Liver (tissue), 9 donors: Measurements from ENCODE around the gene BTBD7. TPM values are rescaled to one million over a fixed set of nuclear protein-coding genes. Genes with fewer than 3 reads are reported as not detected.

ENCODE experiments used
- DNase-seq: peaks from one replicate; pipeline ENCODE4 v3.0.0-alpha.2; 2017; ENCODE audit warnings: low spot score
- H3K27ac ChIP-seq, 2 donors: one replicate each; pipeline ENCODE4 v1.7.0; 2013; ENCODE audit warnings: inconsistent platforms in 2 of 2, low read length in 2 of 2, control low read depth in 1 of 2, low read depth in 1 of 2, mild to moderate bottlenecking in 1 of 2
- H3K27me3 ChIP-seq, 4 donors: one replicate each; pipeline versions ENCODE4 v1.6.1 to v1.7.0; 2013; ENCODE audit warnings: low read length in 3 of 4, inconsistent platforms in 1 of 4, mild to moderate bottlenecking in 1 of 4, moderate library complexity in 1 of 4; ENCODE audit not compliant: control insufficient read depth in 4 of 4, insufficient read depth in 4 of 4
- H3K36me3 ChIP-seq, 4 donors: one replicate each; pipeline versions ENCODE4 v1.6.1 to v1.7.0; 2013; ENCODE audit warnings: low read length in 3 of 4, mild to moderate bottlenecking in 3 of 4, low read depth in 1 of 4, moderate library complexity in 1 of 4; ENCODE audit not compliant: control insufficient read depth in 4 of 4, insufficient read depth in 3 of 4
- H3K4me1 ChIP-seq, 4 donors: one replicate each; pipeline versions ENCODE4 v1.6.1 to v1.7.0; 2013; ENCODE audit warnings: low read length in 3 of 4, mild to moderate bottlenecking in 3 of 4, moderate library complexity in 1 of 4; ENCODE audit not compliant: control insufficient read depth in 4 of 4, insufficient read depth in 4 of 4
- H3K4me3 ChIP-seq, 3 donors: one replicate each; pipeline versions ENCODE4 v1.6.1 to v1.7.0; 2013; ENCODE audit warnings: low read length in 3 of 3, control low read depth in 1 of 3, low read depth in 1 of 3, mild to moderate bottlenecking in 1 of 3
- H3K9ac ChIP-seq, 2 donors: one replicate each; pipeline ENCODE4 v1.7.0; 2013; ENCODE audit warnings: low read length in 2 of 2, mild to moderate bottlenecking in 2 of 2, moderate library complexity in 2 of 2, control low read depth in 1 of 2, low read depth in 1 of 2
- H3K9me3 ChIP-seq, 4 donors: one replicate each; pipeline versions ENCODE4 v1.6.1 to v1.7.0; 2013; ENCODE audit warnings: low read length in 3 of 4; ENCODE audit not compliant: control insufficient read depth in 4 of 4
- EGR1 ChIP-seq, 2 donors: IDR thresholded peaks; 2 replicates each; pipeline ENCODE4 v1.6.1; 2016 to 2018; ENCODE audit warnings: antibody characterized with exemption in 2 of 2, low read depth in 2 of 2
- FOXA1 ChIP-seq: IDR thresholded peaks from 2 replicates; pipeline ENCODE4 v1.6.1; 2016; ENCODE audit warnings: antibody characterized with exemption
- FOXA2 ChIP-seq: IDR thresholded peaks from 2 replicates; pipeline ENCODE4 v1.6.1; 2016; ENCODE audit warnings: antibody characterized with exemption
- GABPA ChIP-seq, 2 donors: IDR thresholded peaks in 1 of 2; conservative IDR thresholded peaks in 1 of 2; 2 replicates each; pipeline ENCODE4 v1.6.1; 2016; ENCODE audit warnings: antibody characterized with exemption in 2 of 2, mild to moderate bottlenecking in 1 of 2, moderate library complexity in 1 of 2
- JUND ChIP-seq, 2 donors: IDR thresholded peaks; 2 replicates each; pipeline ENCODE4 v1.6.1; 2016; ENCODE audit warnings: antibody characterized with exemption in 2 of 2
- NR2F2 ChIP-seq: IDR thresholded peaks from 2 replicates; pipeline ENCODE4 v1.6.1; 2016; ENCODE audit warnings: antibody characterized with exemption
- RAD21 ChIP-seq, 2 donors: IDR thresholded peaks; 2 replicates each; pipeline ENCODE4 v1.6.1; 2016; ENCODE audit warnings: antibody characterized with exemption in 2 of 2, mild to moderate bottlenecking in 2 of 2
- WGBS: extraction: QIAGEN DNeasy Blood & Tissue Kit; methylation state at CpG from one replicate; pipeline ENCODE4 v1.1.7; 2013; 5-methylcytosine and 5-hydroxymethylcytosine counted together
- polyA plus RNA-seq, 2 donors: library from polyadenylated mRNA; stranded (reverse) in 1 of 2; unstranded in 1 of 2; fragments of 200-250 nt in 1 of 2; fragments of >200 nt in 1 of 2; fragmentation: Nextera tagmentation in 1 of 2; extraction: Ambion mirVana in 1 of 2; gene quantifications; one replicate each; pipeline versions ENCODE4 v1.2.1 to v1.2.3, GENCODE V29; 2013 to 2015
- total RNA-seq, 2 donors: library from RNA; depleted of rRNA; stranded (reverse); fragments of >200 nt; gene quantifications; one replicate each; pipeline ENCODE4 v1.2.3, GENCODE V29; 2014
- TF ChIP-seq, protein P1 (sequence below): IDR thresholded peaks from 2 replicates; pipeline ENCODE4 v1.6.1; 2016; ENCODE audit warnings: antibody characterized with exemption
- TF ChIP-seq, protein P2 (sequence below): IDR thresholded peaks from 2 replicates; pipeline ENCODE4 v1.6.1; 2016; ENCODE audit warnings: antibody characterized with exemption
- TF ChIP-seq, protein P3 (sequence below): fragments of 150-350 bp; IDR thresholded peaks from 2 replicates; pipeline ENCODE4 v1.5.1; 2017; ENCODE audit warnings: improper control_type of control experiment, low read depth, low read length; ENCODE audit not compliant: missing input control
- donor health status: healthy.
- donor health status: healthy.
- donor health status: healthy.
- donor health status: healthy.
- donor health status: healthy.

The BTBD7 gene
- total and polyA plus RNA-seq, 4 donors, result 4.4 to 17.7 (median 10.2) TPM

DNA sequence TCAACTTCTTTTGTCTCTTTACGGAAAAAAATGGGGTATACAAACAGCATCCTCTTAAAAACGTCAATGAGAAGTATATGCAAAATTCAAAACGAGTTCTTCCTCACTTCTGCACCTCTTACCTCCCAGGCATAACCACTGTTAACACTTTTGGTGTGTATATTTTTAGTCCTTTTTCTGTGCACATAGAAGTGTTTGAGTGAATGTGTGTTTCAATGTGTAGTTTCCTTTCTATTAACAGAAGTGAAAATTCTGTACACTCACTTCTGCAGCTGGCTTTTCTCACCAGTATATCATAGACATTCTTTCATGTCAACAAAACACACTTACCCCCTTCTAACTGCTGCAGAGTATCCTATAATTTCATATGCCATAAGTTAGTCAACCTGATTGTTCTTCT lies 120.4 kb downstream of the BTBD7 start:
- peaks cover 6 to 14% (median 9%) of the 10 kb centered on the region in 4 donors for H3K4me1 ChIP-seq
- no peak overlapping the region for H3K27ac ChIP-seq
- no peaks in the 10 kb centered on the region for H3K27me3 ChIP-seq
- no peak overlapping the region for H3K4me3 ChIP-seq
- peaks cover 9 to 40% (median 18%) of the 10 kb centered on the region in 4 donors for H3K36me3 ChIP-seq
- WGBS, result 83% methylated on average over 3 of the region's 3 CpGs
- no peak for TF ChIP-seq RAD21 (IDR thresholded peaks at IDR 0.05)
- TF ChIP-seq, protein P1, sequence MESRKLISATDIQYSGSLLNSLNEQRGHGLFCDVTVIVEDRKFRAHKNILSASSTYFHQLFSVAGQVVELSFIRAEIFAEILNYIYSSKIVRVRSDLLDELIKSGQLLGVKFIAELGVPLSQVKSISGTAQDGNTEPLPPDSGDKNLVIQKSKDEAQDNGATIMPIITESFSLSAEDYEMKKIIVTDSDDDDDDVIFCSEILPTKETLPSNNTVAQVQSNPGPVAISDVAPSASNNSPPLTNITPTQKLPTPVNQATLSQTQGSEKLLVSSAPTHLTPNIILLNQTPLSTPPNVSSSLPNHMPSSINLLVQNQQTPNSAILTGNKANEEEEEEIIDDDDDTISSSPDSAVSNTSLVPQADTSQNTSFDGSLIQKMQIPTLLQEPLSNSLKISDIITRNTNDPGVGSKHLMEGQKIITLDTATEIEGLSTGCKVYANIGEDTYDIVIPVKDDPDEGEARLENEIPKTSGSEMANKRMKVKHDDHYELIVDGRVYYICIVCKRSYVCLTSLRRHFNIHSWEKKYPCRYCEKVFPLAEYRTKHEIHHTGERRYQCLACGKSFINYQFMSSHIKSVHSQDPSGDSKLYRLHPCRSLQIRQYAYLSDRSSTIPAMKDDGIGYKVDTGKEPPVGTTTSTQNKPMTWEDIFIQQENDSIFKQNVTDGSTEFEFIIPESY, result no peak
- no peak for TF ChIP-seq GABPA (IDR thresholded peaks at IDR 0.05 in 1 of 2, conservative IDR thresholded peaks at IDR 0.05 in 1 of 2)
- TF ChIP-seq FOXA1, result no peak
- TF ChIP-seq, protein P2, sequence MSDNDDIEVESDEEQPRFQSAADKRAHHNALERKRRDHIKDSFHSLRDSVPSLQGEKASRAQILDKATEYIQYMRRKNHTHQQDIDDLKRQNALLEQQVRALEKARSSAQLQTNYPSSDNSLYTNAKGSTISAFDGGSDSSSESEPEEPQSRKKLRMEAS, result no peak
- no peak for TF ChIP-seq FOXA2
- TF ChIP-seq EGR1 (IDR thresholded peaks at IDR 0.05; ENCODE audit: low read depth in 2 of 2), result no peak
- no peak for TF ChIP-seq NR2F2
- no peak for TF ChIP-seq JUND (IDR thresholded peaks at IDR 0.05)
- H3K9me3 ChIP-seq, result no peaks in the 10 kb centered on the region
- H3K9ac ChIP-seq, result no peak overlapping the region
- no peak for DNase-seq

DNA sequence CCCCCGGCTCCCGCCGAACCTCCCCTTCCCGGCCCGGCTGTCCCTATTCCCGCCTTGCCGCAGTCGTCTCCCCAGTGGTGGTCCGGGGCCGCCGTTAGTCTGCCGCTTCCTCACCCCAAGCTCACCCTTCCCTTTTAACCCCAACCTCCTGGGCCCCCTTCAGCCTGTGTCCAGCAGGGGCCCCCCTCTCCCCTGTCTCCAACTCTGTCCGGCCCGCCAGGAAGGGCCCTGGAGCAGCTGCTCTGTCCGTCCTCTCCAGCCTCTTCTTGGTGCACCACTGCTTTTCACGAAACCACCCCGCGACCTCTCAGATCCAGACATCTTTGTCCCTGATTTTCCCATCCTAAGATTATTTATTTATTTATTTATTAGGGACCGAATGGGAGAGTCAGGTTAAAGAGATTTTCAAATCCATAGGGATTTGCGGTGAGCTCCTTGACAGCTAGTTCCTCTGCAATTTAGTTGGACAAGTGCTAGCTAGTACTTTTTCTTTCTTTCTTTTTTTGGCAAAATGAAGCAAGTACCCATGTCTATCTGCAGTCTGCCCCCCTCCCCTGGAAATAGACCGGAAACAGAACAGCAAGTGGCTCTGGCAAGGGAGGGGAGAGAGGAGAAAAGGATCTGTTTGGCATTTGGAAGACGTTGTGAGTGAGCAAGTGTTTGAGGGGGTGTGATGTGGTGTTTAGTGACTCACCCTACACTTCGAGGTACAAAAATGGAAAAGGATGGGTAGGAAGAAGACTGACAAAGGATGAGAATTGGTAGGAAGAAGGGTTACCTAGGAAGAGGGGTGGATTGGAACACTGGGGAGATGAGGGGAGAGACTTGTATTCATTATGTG lies 125.1 kb downstream of the BTBD7 start:
- Histone ChIP-seq H3K9me3 (no peaks in the 10 kb centered on the region), H3K27me3 (no peaks in the 10 kb centered on the region), H3K9ac (peak overlapping the region; percentile 51 to 67), H3K36me3 (peaks cover 0 to 8% (median 4%) of the 10 kb centered on the region in 4 donors), H3K4me1 (peaks cover 9 to 16% (median 14%) of the 10 kb centered on the region in 4 donors), H3K4me3 (peak overlapping the region; percentile 75 to 93 (median 75)), H3K27ac (peak overlapping the region; percentile 36 to 55)
- DNase-seq, result peak; percentile 65
- WGBS, result under 1% methylated on average over 23 of the region's 23 CpGs
- peak in 1 of 2 donors; percentile 40 for TF ChIP-seq RAD21 (IDR thresholded peaks at IDR 0.05)
- TF ChIP-seq, protein P3, sequence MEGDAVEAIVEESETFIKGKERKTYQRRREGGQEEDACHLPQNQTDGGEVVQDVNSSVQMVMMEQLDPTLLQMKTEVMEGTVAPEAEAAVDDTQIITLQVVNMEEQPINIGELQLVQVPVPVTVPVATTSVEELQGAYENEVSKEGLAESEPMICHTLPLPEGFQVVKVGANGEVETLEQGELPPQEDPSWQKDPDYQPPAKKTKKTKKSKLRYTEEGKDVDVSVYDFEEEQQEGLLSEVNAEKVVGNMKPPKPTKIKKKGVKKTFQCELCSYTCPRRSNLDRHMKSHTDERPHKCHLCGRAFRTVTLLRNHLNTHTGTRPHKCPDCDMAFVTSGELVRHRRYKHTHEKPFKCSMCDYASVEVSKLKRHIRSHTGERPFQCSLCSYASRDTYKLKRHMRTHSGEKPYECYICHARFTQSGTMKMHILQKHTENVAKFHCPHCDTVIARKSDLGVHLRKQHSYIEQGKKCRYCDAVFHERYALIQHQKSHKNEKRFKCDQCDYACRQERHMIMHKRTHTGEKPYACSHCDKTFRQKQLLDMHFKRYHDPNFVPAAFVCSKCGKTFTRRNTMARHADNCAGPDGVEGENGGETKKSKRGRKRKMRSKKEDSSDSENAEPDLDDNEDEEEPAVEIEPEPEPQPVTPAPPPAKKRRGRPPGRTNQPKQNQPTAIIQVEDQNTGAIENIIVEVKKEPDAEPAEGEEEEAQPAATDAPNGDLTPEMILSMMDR, result peak; percentile 21
- TF ChIP-seq, protein P2, result no peak
